IPS-NIHi7 (cell line): Measurements from ENCODE around the gene NPHP1.
"Not testable (repeated sequence)": the region's sequence is repeated elsewhere in the genome, so short reads cannot be mapped to it uniquely, and the experiment has no call there.

Experiments
- DNase-seq: peaks from one replicate; pipeline ENCODE4 v3.0.0; 2012; ENCODE audit warnings: mixed read lengths; ENCODE audit errors: extremely low spot score

The NPHP1 gene

GRCh38 chr2:110104025-110104771 lies 100.6 kb downstream of the NPHP1 start:
- DNase-seq, result no peak

- DNase-seq, result no peak
Observed at GRCh38 chr2:110103061-110103961, 101.5 kb downstream of the NPHP1 start.

GRCh38 chr2:110101901-110102803 lies 102.7 kb downstream of the NPHP1 start:
- no peak for DNase-seq

- no peak for DNase-seq
Observed at GRCh38 chr2:110101280-110101844, 103.5 kb downstream of the NPHP1 start.

GRCh38 chr2:110100880-110101279 lies 103.9 kb downstream of the NPHP1 start:
- not testable (repeated sequence) for DNase-seq

- DNase-seq, result no peak
Observed at GRCh38 chr2:110100480-110100879, 104.3 kb downstream of the NPHP1 start.

- no peak for DNase-seq
Observed at GRCh38 chr2:110099471-110100225, 105.2 kb downstream of the NPHP1 start.

GRCh38 chr2:110099038-110099425 lies 105.8 kb downstream of the NPHP1 start:
- no peak for DNase-seq

GRCh38 chr2:110097506-110098220 lies 107.2 kb downstream of the NPHP1 start:
- DNase-seq, result no peak

- DNase-seq, result no peak
Observed at GRCh38 chr2:110095994-110096633, 108.7 kb downstream of the NPHP1 start.

GRCh38 chr2:110094884-110095534 lies 109.8 kb downstream of the NPHP1 start:
- DNase-seq, result not testable (repeated sequence)

- not testable (repeated sequence) for DNase-seq
Observed at GRCh38 chr2:110093924-110094323, 110.9 kb downstream of the NPHP1 start.

- DNase-seq, result not testable (repeated sequence)
Observed at GRCh38 chr2:110090164-110090563, 114.6 kb downstream of the NPHP1 start.

- DNase-seq, result not testable (repeated sequence)
Observed at GRCh38 chr2:110083757-110084156, 121.1 kb downstream of the NPHP1 start.

GRCh38 chr2:110083162-110083561 lies 121.7 kb downstream of the NPHP1 start:
- not testable (repeated sequence) for DNase-seq

- not testable (repeated sequence) for DNase-seq
Observed at GRCh38 chr2:110078104-110078503, 126.7 kb downstream of the NPHP1 start.

- DNase-seq, result not testable (repeated sequence)
Observed at GRCh38 chr2:110075896-110076295, 128.9 kb downstream of the NPHP1 start.
